NB4 (cell line): Measurements from ENCODE around the gene FRY.

Source experiments
- DNase-seq: peaks from one replicate; pipeline ENCODE4 v3.0.0; 2010; ENCODE audit warnings: low read depth
- H3K4me3 ChIP-seq: one replicate; pipeline ENCODE4 v1.5.1; 2011; ENCODE audit warnings: mild to moderate bottlenecking, low read depth, low read length, moderate library complexity
- MYC ChIP-seq: IDR thresholded peaks from 2 replicates; pipeline ENCODE4 v1.6.1; 2011; ENCODE audit warnings: low read depth, low read length
- POLR2A ChIP-seq: IDR thresholded peaks from 2 replicates; pipeline ENCODE4 v1.6.1; 2011; ENCODE audit warnings: mild to moderate bottlenecking; ENCODE audit not compliant: insufficient read length; ENCODE audit errors: extremely low read depth
- TF ChIP-seq, protein P1 (sequence below): IDR thresholded peaks from one replicate; pipeline ENCODE4 v1.5.1; 2012; ENCODE audit warnings: low read depth, low read length
- TF ChIP-seq, protein P2 (sequence below): IDR thresholded peaks from 2 replicates; pipeline ENCODE4 v1.6.1; 2011; ENCODE audit warnings: low read depth, low read length

The FRY gene

DNA sequence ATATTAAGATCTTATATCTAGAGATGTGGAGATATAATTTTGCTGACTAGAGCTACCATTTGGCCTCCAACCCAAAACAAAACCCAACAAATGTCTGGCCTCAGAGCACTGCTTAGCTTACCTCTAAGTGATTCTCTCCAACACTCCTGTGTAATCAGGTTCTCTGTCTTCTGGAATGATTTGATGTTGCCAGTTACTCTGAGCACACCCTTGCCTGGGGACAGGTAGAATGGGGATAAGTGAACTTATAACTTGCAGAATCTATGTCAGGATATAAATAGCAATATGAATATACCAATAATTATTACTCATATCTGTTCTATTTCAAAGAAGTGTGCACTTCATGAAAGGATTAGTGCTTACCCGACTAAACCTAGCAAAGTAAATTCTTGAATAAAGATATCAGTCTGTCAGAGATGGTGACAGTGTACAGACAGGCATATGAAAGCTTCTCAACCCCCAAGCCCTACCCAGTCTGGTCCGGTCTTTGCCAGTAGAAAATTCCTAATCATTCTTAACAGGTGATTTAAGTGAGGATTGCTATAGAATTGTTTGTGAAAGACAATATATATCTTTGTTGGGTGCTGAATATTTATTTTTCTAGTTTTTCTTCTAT is 250.6 kb downstream of the FRY start:
- H3K4me3 ChIP-seq = no peak overlapping the region
- no peak for DNase-seq
- TF ChIP-seq MYC = no peak
- TF ChIP-seq, protein P1, sequence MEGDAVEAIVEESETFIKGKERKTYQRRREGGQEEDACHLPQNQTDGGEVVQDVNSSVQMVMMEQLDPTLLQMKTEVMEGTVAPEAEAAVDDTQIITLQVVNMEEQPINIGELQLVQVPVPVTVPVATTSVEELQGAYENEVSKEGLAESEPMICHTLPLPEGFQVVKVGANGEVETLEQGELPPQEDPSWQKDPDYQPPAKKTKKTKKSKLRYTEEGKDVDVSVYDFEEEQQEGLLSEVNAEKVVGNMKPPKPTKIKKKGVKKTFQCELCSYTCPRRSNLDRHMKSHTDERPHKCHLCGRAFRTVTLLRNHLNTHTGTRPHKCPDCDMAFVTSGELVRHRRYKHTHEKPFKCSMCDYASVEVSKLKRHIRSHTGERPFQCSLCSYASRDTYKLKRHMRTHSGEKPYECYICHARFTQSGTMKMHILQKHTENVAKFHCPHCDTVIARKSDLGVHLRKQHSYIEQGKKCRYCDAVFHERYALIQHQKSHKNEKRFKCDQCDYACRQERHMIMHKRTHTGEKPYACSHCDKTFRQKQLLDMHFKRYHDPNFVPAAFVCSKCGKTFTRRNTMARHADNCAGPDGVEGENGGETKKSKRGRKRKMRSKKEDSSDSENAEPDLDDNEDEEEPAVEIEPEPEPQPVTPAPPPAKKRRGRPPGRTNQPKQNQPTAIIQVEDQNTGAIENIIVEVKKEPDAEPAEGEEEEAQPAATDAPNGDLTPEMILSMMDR = no peak
- TF ChIP-seq, protein P2, sequence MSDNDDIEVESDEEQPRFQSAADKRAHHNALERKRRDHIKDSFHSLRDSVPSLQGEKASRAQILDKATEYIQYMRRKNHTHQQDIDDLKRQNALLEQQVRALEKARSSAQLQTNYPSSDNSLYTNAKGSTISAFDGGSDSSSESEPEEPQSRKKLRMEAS = no peak
- TF ChIP-seq POLR2A = no peak

DNA sequence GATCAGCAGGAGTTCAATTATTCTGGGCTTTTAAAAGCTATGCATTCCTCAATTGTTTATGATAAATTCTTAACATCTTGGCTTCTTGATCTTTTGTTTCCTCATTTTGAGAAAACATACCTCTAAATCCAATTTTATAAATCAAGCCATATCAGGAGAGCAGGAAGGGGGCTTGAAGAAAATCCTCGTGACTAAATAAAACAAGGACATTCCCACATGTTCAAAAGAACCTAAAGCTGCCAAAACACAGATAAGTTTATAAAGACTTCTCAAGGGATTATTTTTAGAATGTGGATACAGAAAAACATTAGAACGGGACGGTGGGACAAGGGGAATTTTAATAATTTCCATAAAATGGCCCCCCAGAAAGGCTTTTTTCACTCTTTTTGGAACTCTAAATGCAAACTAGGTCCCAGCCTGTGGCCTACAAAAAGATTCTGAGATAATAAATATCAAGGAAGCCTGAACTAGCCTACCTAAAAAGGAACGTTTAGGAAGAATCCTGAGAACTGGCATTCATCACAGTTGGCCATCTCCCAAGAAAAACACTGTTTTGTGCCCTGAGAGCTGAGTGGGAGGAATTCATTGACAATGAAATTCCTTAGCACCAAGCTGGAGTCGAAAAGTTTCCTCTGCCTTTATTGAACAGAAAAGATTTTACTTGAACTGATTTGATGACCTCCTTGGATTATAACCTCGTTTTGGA is 253.5 kb downstream of the FRY start:
- TF ChIP-seq POLR2A (no peak), MYC (no peak)
- TF ChIP-seq, protein P1 = no peak
- TF ChIP-seq, protein P2 = no peak
- DNase-seq = no peak
- H3K4me3 ChIP-seq = no peak overlapping the region

DNA sequence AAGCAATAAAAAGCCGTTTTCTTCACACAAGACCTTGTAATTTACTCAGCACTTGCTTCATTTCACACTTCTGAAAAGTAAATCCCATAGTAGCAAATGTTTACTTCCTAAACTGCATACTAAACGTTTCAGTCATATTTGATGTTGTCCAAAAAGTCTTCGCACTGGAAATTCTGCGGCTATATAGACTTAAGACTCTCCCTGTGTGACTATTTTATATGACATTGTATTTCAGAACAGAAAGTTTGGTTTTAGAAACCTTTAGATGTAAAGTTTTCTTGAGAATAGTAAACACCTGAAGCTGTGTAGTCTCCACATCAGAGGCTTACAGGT is 254.0 kb downstream of the FRY start:
- DNase-seq = no peak
- H3K4me3 ChIP-seq = no peak overlapping the region
- TF ChIP-seq MYC = no peak
- TF ChIP-seq, protein P2 = no peak
- TF ChIP-seq POLR2A = no peak
- TF ChIP-seq, protein P1 = no peak

DNA sequence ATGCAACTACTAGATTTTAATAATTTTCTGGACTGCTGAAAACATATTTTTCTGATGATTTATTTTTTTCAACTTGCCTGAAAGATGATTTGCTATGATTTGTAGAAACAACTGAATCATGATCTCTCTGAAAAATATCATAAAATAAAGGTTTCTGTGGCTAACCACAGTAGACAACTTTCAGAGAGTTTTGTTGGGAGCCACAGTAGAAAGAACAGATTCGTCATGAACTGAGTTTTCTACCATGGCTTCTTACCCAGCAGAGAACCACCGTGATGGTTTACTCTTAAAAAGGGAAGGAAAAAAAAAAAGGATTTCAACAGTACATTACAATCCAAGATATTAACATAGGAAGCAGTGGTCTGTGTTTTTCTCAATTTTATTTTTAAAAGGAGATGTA is 265.6 kb downstream of the FRY start:
- TF ChIP-seq, protein P2 = no peak
- no peak for TF ChIP-seq MYC
- no peak for TF ChIP-seq POLR2A
- TF ChIP-seq, protein P1 = no peak
- no peak overlapping the region for H3K4me3 ChIP-seq

DNA sequence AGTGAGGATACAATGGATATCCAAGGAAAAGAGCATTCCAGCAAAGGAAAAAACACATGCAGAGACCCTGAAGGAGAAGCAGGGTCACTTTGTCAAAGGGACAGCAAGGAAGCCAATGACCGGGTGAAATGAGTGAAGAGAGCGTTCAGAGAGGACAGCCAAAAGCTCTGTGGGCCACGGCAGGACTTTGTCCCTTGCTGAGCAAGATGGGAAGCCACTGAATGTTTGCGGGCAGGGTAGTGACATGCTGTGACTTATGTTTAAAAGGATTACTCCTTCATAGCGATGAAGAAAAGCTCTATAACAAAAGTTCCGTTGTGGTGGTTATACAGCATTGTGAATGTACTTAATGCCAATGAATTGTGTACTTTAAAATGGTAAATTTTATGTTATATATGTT is 267.1 kb downstream of the FRY start:
- no peak for DNase-seq
- no peak for TF ChIP-seq MYC
- no peak for TF ChIP-seq POLR2A
- TF ChIP-seq, protein P2 = no peak
- TF ChIP-seq, protein P1 = no peak
- H3K4me3 ChIP-seq = no peak overlapping the region

More for the DNA sequence above, 265.6 kb downstream of the FRY start:
- no peak for DNase-seq

DNA sequence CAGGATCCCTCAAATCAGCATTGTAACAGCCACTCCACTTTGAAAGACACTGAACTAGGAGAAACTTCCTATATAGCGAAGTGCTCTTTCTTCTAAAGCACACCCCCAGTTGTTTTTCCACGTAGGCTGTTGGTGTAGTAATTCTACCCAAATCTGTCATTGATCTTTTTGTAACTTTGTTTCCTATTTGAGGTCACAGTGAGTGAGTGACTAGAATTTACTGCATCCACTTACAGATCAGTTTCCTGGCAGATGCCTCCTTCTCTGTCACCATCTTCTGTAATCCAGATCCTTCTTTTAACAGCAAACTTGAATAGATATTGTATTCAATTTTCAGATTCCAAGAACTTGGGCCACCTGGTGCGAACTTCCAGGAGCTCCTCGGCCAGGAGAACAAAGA is 268.3 kb downstream of the FRY start:
- no peak overlapping the region for H3K4me3 ChIP-seq
- TF ChIP-seq, protein P1 = no peak
- TF ChIP-seq, protein P2 = no peak
- no peak for TF ChIP-seq POLR2A
- no peak for TF ChIP-seq MYC
- no peak for DNase-seq
